H9 (cell line): Measurements from ENCODE around the gene RAB25. TPM values are rescaled to one million over a fixed set of nuclear protein-coding genes. Genes with fewer than 3 reads are reported as not detected.

Experiments
- DNase-seq: peaks from one replicate; pipeline ENCODE4 v3.0.0-alpha.2; 2017
- H2AFZ ChIP-seq: one replicate; pipeline ENCODE4 v1.6.1; 2013; ENCODE audit warnings: mild to moderate bottlenecking, low read length, control low read depth, moderate library complexity
- H2AK5ac ChIP-seq: 2 replicates; pipeline ENCODE4 v1.6.1; 2013; ENCODE audit warnings: low read length, control low read depth, mixed read lengths; ENCODE audit not compliant: insufficient read length
- H2BK120ac ChIP-seq: one replicate; pipeline ENCODE4 v1.6.1; 2013; ENCODE audit warnings: low read depth, mild to moderate bottlenecking, low read length, control low read depth, inconsistent platforms; ENCODE audit not compliant: poor library complexity, severe bottlenecking
- H2BK12ac ChIP-seq: 2 replicates; pipeline ENCODE4 v1.6.1; 2013; ENCODE audit warnings: low read length, control low read depth, mixed read lengths, low read depth; ENCODE audit not compliant: insufficient read length
- H2BK15ac ChIP-seq: 2 replicates; pipeline ENCODE4 v1.6.1; 2013; ENCODE audit warnings: low read depth, low read length, control low read depth
- H2BK20ac ChIP-seq: one replicate; pipeline ENCODE4 v1.6.1; 2013; ENCODE audit warnings: low read depth, mild to moderate bottlenecking, low read length, control low read depth, inconsistent platforms; ENCODE audit not compliant: poor library complexity, severe bottlenecking
- H2BK5ac ChIP-seq: 2 replicates; pipeline ENCODE4 v1.6.1; 2013; ENCODE audit warnings: low read length, control low read depth, mixed read lengths; ENCODE audit not compliant: insufficient read length
- H3K14ac ChIP-seq: 2 replicates; pipeline ENCODE4 v1.6.1; 2013; ENCODE audit warnings: low read length, control low read depth; ENCODE audit not compliant: insufficient read depth
- H3K18ac ChIP-seq: 2 replicates; pipeline ENCODE4 v1.6.1; 2013; ENCODE audit warnings: low read depth, mild to moderate bottlenecking, mixed read lengths, low read length, control low read depth; ENCODE audit not compliant: insufficient read length
- H3K23ac ChIP-seq: 2 replicates; pipeline ENCODE4 v1.6.1; 2013; ENCODE audit warnings: low read length, control low read depth, mixed read lengths, low read depth; ENCODE audit not compliant: insufficient read length
- H3K23me2 ChIP-seq: 2 replicates; pipeline ENCODE4 v1.6.1; 2013; ENCODE audit warnings: low read depth, mild to moderate bottlenecking, mixed read lengths, low read length, control low read depth; ENCODE audit not compliant: insufficient read length, poor library complexity, severe bottlenecking
- H3K27ac ChIP-seq: 2 replicates; pipeline ENCODE4 v1.5.1; 2013; ENCODE audit warnings: low read length, control low read depth, mixed read lengths, low read depth; ENCODE audit not compliant: insufficient read length
- H3K27me3 ChIP-seq: 2 replicates; pipeline ENCODE4 v1.6.1; 2013; ENCODE audit warnings: low read length, control low read depth, inconsistent platforms; ENCODE audit not compliant: insufficient read depth
- H3K4ac ChIP-seq: 2 replicates; pipeline ENCODE4 v1.6.1; 2013; ENCODE audit warnings: low read depth, mild to moderate bottlenecking, control low read depth, inconsistent platforms, low read length, moderate library complexity
- H3K4me1 ChIP-seq: 2 replicates; pipeline ENCODE4 v1.6.1; 2013; ENCODE audit warnings: low read length, control low read depth, inconsistent platforms; ENCODE audit not compliant: insufficient read depth
- H3K4me2 ChIP-seq: 2 replicates; pipeline ENCODE4 v1.6.1; 2013; ENCODE audit warnings: low read length, control low read depth, mixed read lengths; ENCODE audit not compliant: insufficient read length, insufficient read depth
- H3K56ac ChIP-seq: 2 replicates; pipeline ENCODE4 v1.6.1; 2013; ENCODE audit warnings: low read depth, mild to moderate bottlenecking, mixed read lengths, low read length, control low read depth; ENCODE audit not compliant: insufficient read length
- H3K79me1 ChIP-seq: 2 replicates; pipeline ENCODE4 v1.6.1; 2013; ENCODE audit warnings: low read depth, mild to moderate bottlenecking, moderate library complexity, low read length, control low read depth, inconsistent platforms; ENCODE audit not compliant: insufficient read depth, poor library complexity, severe bottlenecking
- H3K79me2 ChIP-seq: 2 replicates; pipeline ENCODE4 v1.6.1; 2013; ENCODE audit warnings: low read length, control low read depth, inconsistent platforms; ENCODE audit not compliant: insufficient read depth
- H3K9ac ChIP-seq: 2 replicates; pipeline ENCODE4 v1.6.1; 2013; ENCODE audit warnings: low read length, control low read depth, mixed read lengths; ENCODE audit not compliant: insufficient read length; ENCODE audit errors: extremely low read depth
- H3K9me3 ChIP-seq: one replicate; pipeline ENCODE4 v1.6.1; 2013; ENCODE audit warnings: low read depth, low read length, inconsistent platforms; ENCODE audit not compliant: control insufficient read depth
- H3T11ph ChIP-seq: one replicate; pipeline ENCODE4 v1.6.1; 2013; ENCODE audit warnings: mild to moderate bottlenecking, low read length, control low read depth, inconsistent platforms
- H4K20me1 ChIP-seq: one replicate; pipeline ENCODE4 v1.6.1; 2013; ENCODE audit not compliant: control insufficient read depth, insufficient read length, insufficient read depth
- H4K5ac ChIP-seq: 2 replicates; pipeline ENCODE4 v1.6.1; 2013; ENCODE audit warnings: low read depth, mild to moderate bottlenecking, mixed read lengths, low read length, control low read depth; ENCODE audit not compliant: insufficient read length
- H4K8ac ChIP-seq: replicated peaks from 2 replicates; pipeline ENCODE4 v1.6.1; 2013; ENCODE audit warnings: low read length, control low read depth, mixed read lengths, low read depth; ENCODE audit not compliant: insufficient read length
- H4K91ac ChIP-seq: 2 replicates; pipeline ENCODE4 v1.6.1; 2013; ENCODE audit warnings: low read depth, mild to moderate bottlenecking, moderate library complexity, mixed read lengths, low read length, control low read depth; ENCODE audit not compliant: insufficient read length
- H3K27ac Mint-ChIP-seq, 3 experiments: 2 replicates in 2 of 3; 3 replicates in 1 of 3; pipeline ENCODE4 v1.8.0; 2020 to 2021; ENCODE audit warnings: mixed read lengths in 3 of 3, mild to moderate bottlenecking in 1 of 3, moderate library complexity in 1 of 3
- H3K27me3 Mint-ChIP-seq: 2 replicates; pipeline ENCODE4 v1.8.0; 2021; ENCODE audit warnings: low read depth, mild to moderate bottlenecking, moderate library complexity, mixed read lengths
- H3K36me3 Mint-ChIP-seq, 3 experiments: 2 replicates in 2 of 3; 3 replicates in 1 of 3; pipeline ENCODE4 v1.8.0; 2020 to 2021; ENCODE audit warnings: low read depth in 3 of 3, mixed read lengths in 3 of 3; ENCODE audit not compliant: insufficient read depth in 1 of 3
- H3K4me1 Mint-ChIP-seq, 2 experiments: 2 replicates each; pipeline ENCODE4 v1.8.0; 2020; ENCODE audit warnings: mixed read lengths in 2 of 2
- H3K4me3 Mint-ChIP-seq, 2 experiments: 2 replicates in 1 of 2; 3 replicates in 1 of 2; pipeline ENCODE4 v1.8.0; 2020 to 2021; ENCODE audit warnings: mild to moderate bottlenecking in 2 of 2, mixed read lengths in 2 of 2, moderate library complexity in 1 of 2
- H3K9me3 Mint-ChIP-seq, 2 experiments: 2 replicates in 1 of 2; 3 replicates in 1 of 2; pipeline ENCODE4 v1.8.0; 2020; ENCODE audit warnings: mild to moderate bottlenecking in 2 of 2, mixed read lengths in 2 of 2, moderate library complexity in 1 of 2
- WGBS: extraction: QIAGEN DNeasy Blood & Tissue Kit; methylation state at CpG from one replicate; pipeline ENCODE4 v1.1.7; 2013; ENCODE audit warnings: missing lambda C conversion rate, low lambda C conversion rate, mixed read lengths; ENCODE audit not compliant: insufficient read length; ENCODE audit errors: extremely low coverage; 5-methylcytosine and 5-hydroxymethylcytosine counted together
- total RNA-seq: library from RNA; stranded (reverse); gene quantifications from 2 replicates; pipeline ENCODE4 v1.2.1, GENCODE V29; 2021
- TF ChIP-seq, protein P1 (sequence below): fragments of 200-600 bp; sonication (generic); conservative IDR thresholded peaks from 3 replicates; pipeline ENCODE4 v1.8.0; 2021; ENCODE audit warnings: antibody characterized with exemption, mild to moderate bottlenecking

The RAB25 gene
- total RNA-seq, 1 experiment from 2014 or later, result 43.1 TPM

GRCh38 chr1:156080863-156081179 lies 19.9 kb downstream of the RAB25 start:
- Histone ChIP-seq H2BK120ac (no peak overlapping the region), H2BK15ac (no peak overlapping the region), H4K91ac (no peak overlapping the region), H3K23me2 (peaks cover 18% of the 10 kb centered on the region), H3K4me2 (peak overlapping the region; percentile 61), H3K79me1 (no peaks in the 10 kb centered on the region), H3K14ac (peak overlapping the region; percentile 90; the same call in 1 of the 2 replicates), H3K27me3 (no peaks in the 10 kb centered on the region), H3K4me1 (peaks cover 19% of the 10 kb centered on the region), H2AFZ (no peak overlapping the region), H3K79me2 (peaks cover 23% of the 10 kb centered on the region; the same call in 1 of the 2 replicates), H3K4ac (no peak overlapping the region), H4K5ac (no peak overlapping the region), H2AK5ac (no peak overlapping the region), H2BK12ac (no peak overlapping the region), H3K18ac (no peak overlapping the region), H3K56ac (no peak overlapping the region), H4K20me1 (no peaks in the 10 kb centered on the region), H3K23ac (no peak overlapping the region), H3T11ph (no peak overlapping the region), H3K9me3 (no peaks in the 10 kb centered on the region), H2BK5ac (no peak overlapping the region), H2BK20ac (no peak overlapping the region), H3K27ac (no peak overlapping the region), H4K8ac (no peak overlapping the region), H3K9ac (peak overlapping the region; percentile 79)
- Mint-ChIP-seq H3K36me3 (peaks cover 18 to 44% (median 38%) of the 10 kb centered on the region in 3 experiments; a peak in 6 of 7 replicates), H3K4me3 (peak overlapping the region; percentile 88 to 97), H3K27ac (peak overlapping the region; percentile 69 to 97 (median 90); a peak in 5 of 7 replicates), H3K4me1 (peaks cover 60 to 68% of the 10 kb centered on the region in 2 experiments), H3K27me3 (no peaks in the 10 kb centered on the region), H3K9me3 (no peaks in the 10 kb centered on the region; a peak in 1 of 5 replicates)
- TF ChIP-seq, protein P1, sequence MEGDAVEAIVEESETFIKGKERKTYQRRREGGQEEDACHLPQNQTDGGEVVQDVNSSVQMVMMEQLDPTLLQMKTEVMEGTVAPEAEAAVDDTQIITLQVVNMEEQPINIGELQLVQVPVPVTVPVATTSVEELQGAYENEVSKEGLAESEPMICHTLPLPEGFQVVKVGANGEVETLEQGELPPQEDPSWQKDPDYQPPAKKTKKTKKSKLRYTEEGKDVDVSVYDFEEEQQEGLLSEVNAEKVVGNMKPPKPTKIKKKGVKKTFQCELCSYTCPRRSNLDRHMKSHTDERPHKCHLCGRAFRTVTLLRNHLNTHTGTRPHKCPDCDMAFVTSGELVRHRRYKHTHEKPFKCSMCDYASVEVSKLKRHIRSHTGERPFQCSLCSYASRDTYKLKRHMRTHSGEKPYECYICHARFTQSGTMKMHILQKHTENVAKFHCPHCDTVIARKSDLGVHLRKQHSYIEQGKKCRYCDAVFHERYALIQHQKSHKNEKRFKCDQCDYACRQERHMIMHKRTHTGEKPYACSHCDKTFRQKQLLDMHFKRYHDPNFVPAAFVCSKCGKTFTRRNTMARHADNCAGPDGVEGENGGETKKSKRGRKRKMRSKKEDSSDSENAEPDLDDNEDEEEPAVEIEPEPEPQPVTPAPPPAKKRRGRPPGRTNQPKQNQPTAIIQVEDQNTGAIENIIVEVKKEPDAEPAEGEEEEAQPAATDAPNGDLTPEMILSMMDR, result no peak
- DNase-seq, result no peak
- no CpG with 5 or more reads among the region's 4 CpGs for whole genome bisulfite sequencing
